NCI-H1105 treated with DMSO at 0.1 percent for 48 hours (cell line): ENCODE results near the gene KCNK1.

ENCODE experiments used
- DNase-seq: peaks from one replicate; lab custom pipeline; 2025; lab: John Stamatoyannopoulos, UW

Gene KCNK1

GRCh38 chr1:233613252-233614172 lies at the start of gene KCNK1:
Gene KCNK1, plus strand, starts transcription at chr1:233614106. Its CDS starts 66 bp downstream, at chr1:233614172.
- DNase-seq: peak; percentile 27

- DNase-seq: no peak
These were observed 48.6 kb upstream of the KCNK1 start for GRCh38 chr1:233565313-233565712.

- no peak for DNase-seq
These were observed 47.0 kb upstream of the KCNK1 start for GRCh38 chr1:233566886-233567285.

GRCh38 chr1:233569636-233570035 lies 44.3 kb upstream of the KCNK1 start:
- no peak for DNase-seq

GRCh38 chr1:233570216-233570615 lies 43.7 kb upstream of the KCNK1 start:
- no peak for DNase-seq

- DNase-seq: no peak
These were observed 43.2 kb upstream of the KCNK1 start for GRCh38 chr1:233570706-233571105.

- no peak for DNase-seq
These were observed 41.0 kb upstream of the KCNK1 start for GRCh38 chr1:233572896-233573295.

- no peak for DNase-seq
These were observed 38.5 kb upstream of the KCNK1 start for GRCh38 chr1:233575450-233575849.

- no peak for DNase-seq
These were observed 31.5 kb upstream of the KCNK1 start for GRCh38 chr1:233582439-233582838.

- DNase-seq: no peak
These were observed 29.5 kb upstream of the KCNK1 start for GRCh38 chr1:233584376-233584775.

GRCh38 chr1:233584931-233585330 lies 29.0 kb upstream of the KCNK1 start:
- no peak for DNase-seq

GRCh38 chr1:233586301-233586700 lies 27.6 kb upstream of the KCNK1 start:
- no peak for DNase-seq

GRCh38 chr1:233587196-233587595 lies 26.7 kb upstream of the KCNK1 start:
- no peak for DNase-seq

GRCh38 chr1:233587958-233588799 lies 25.7 kb upstream of the KCNK1 start:
- peak; percentile 43 for DNase-seq

GRCh38 chr1:233597489-233597901 lies 16.4 kb upstream of the KCNK1 start:
- DNase-seq: no peak

GRCh38 chr1:233598891-233599541 lies 14.9 kb upstream of the KCNK1 start:
- no peak for DNase-seq

- no peak for DNase-seq
These were observed 14.3 kb upstream of the KCNK1 start for GRCh38 chr1:233599542-233600073.

- no peak for DNase-seq
These were observed 13.4 kb upstream of the KCNK1 start for GRCh38 chr1:233600488-233600887.

- no peak for DNase-seq
These were observed 10.4 kb upstream of the KCNK1 start for GRCh38 chr1:233603478-233603877.

GRCh38 chr1:233605205-233605604 lies 8.7 kb upstream of the KCNK1 start:
- DNase-seq: no peak

- DNase-seq: no peak
These were observed 7.1 kb upstream of the KCNK1 start for GRCh38 chr1:233606813-233607212.
